Measurements from ENCODE around the gene TMEM163.
"Not testable (repeated sequence)": the region's sequence is repeated elsewhere in the genome, so short reads cannot be mapped to it uniquely, and the experiment has no call there.

Gene TMEM163

DNA sequence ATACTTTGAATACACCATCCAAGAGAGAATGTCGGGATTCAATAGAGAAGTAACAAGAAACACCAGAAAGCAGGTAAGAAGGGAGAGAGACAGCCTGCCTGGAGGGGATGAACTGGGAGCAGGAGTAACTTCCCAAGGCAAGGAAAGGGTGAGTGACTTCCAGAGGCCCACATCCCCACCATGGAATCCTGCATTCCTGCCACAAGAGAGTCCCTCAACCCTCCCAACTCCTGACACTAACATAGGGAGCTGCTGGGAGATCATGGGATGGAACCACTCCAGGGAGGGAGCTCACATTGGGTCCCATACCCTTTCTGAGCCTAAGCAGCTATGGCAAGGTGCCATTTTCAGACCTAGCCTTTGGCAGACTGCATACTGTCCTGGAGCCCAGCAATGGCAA lies 5.5 kb upstream of the TMEM163 start:
- no peak overlapping the region for H3K27ac ChIP-seq (ENCODE audit: low read depth in 2 of 2, low read length in 2 of 2)
- H3K27me3 ChIP-seq (ENCODE audit: control insufficient read depth in 2 of 2, insufficient read depth in 2 of 2, low read length in 2 of 2) = peaks cover 16 to 20% of the 10 kb centered on the region in 2 donors
- H3K9me3 ChIP-seq (ENCODE audit: control insufficient read depth in 2 of 2, low read length in 2 of 2) = no peaks in the 10 kb centered on the region
- no peak overlapping the region for H3K4me3 ChIP-seq (ENCODE audit: low read length in 2 of 2)
- H3K36me3 ChIP-seq (ENCODE audit: control insufficient read depth in 2 of 2, insufficient read depth in 2 of 2, low read length in 2 of 2) = no peaks in the 10 kb centered on the region
- H3K9ac ChIP-seq (ENCODE audit: low read depth in 1 of 2, low read length in 2 of 2) = no peak overlapping the region
- H3K4me1 ChIP-seq (ENCODE audit: control insufficient read depth in 2 of 2, insufficient read depth in 2 of 2, low read length in 2 of 2) = no peaks in the 10 kb centered on the region

- H3K4me1 ChIP-seq (ENCODE audit: control insufficient read depth in 2 of 2, insufficient read depth in 2 of 2, low read length in 2 of 2); H3K9me3 ChIP-seq (ENCODE audit: control insufficient read depth in 2 of 2, low read length in 2 of 2): not testable (repeated sequence)
Observed at GRCh38 chr2:134723742-134724141, 4.9 kb upstream of the TMEM163 start.

GRCh38 chr2:134722728-134723127 lies 3.9 kb upstream of the TMEM163 start:
- Histone ChIP-seq H3K9ac (ENCODE audit: low read depth in 1 of 2, low read length in 2 of 2) (no peak overlapping the region), H3K4me1 (ENCODE audit: control insufficient read depth in 2 of 2, insufficient read depth in 2 of 2, low read length in 2 of 2) (peaks cover 0 to 6% of the 10 kb centered on the region in 2 donors), H3K9me3 (ENCODE audit: control insufficient read depth in 2 of 2, low read length in 2 of 2) (no peaks in the 10 kb centered on the region), H3K27ac (ENCODE audit: low read depth in 2 of 2, low read length in 2 of 2) (no peak overlapping the region), H3K36me3 (ENCODE audit: control insufficient read depth in 2 of 2, insufficient read depth in 2 of 2, low read length in 2 of 2) (no peaks in the 10 kb centered on the region), H3K4me3 (ENCODE audit: low read length in 2 of 2) (no peak overlapping the region), H3K27me3 (ENCODE audit: control insufficient read depth in 2 of 2, insufficient read depth in 2 of 2, low read length in 2 of 2) (peaks cover 25 to 27% of the 10 kb centered on the region in 2 donors)

More at GRCh38 chr2:134723742-134724141, 4.9 kb upstream of the TMEM163 start:
- not testable (repeated sequence) for H3K36me3 ChIP-seq (ENCODE audit: control insufficient read depth in 2 of 2, insufficient read depth in 2 of 2, low read length in 2 of 2); H3K27ac ChIP-seq (ENCODE audit: low read depth in 2 of 2, low read length in 2 of 2); H3K4me3 ChIP-seq (ENCODE audit: low read length in 2 of 2); H3K9ac ChIP-seq (ENCODE audit: low read depth in 1 of 2, low read length in 2 of 2)
- H3K27me3 ChIP-seq (ENCODE audit: control insufficient read depth in 2 of 2, insufficient read depth in 2 of 2, low read length in 2 of 2) = peaks cover 18 to 22% of the 10 kb centered on the region in 2 donors

- no peak overlapping the region for H3K4me3 ChIP-seq (ENCODE audit: low read length in 2 of 2)
- no peaks in the 10 kb centered on the region for H3K36me3 ChIP-seq (ENCODE audit: control insufficient read depth in 2 of 2, insufficient read depth in 2 of 2, low read length in 2 of 2)
- H3K27me3 ChIP-seq (ENCODE audit: control insufficient read depth in 2 of 2, insufficient read depth in 2 of 2, low read length in 2 of 2) = peaks cover 32 to 37% of the 10 kb centered on the region in 2 donors
- H3K9me3 ChIP-seq (ENCODE audit: control insufficient read depth in 2 of 2, low read length in 2 of 2) = no peaks in the 10 kb centered on the region
- peaks cover 0 to 8% of the 10 kb centered on the region in 2 donors for H3K4me1 ChIP-seq (ENCODE audit: control insufficient read depth in 2 of 2, insufficient read depth in 2 of 2, low read length in 2 of 2)
- no peak overlapping the region for H3K27ac ChIP-seq (ENCODE audit: low read depth in 2 of 2, low read length in 2 of 2)
- no peak overlapping the region for H3K9ac ChIP-seq (ENCODE audit: low read depth in 1 of 2, low read length in 2 of 2)
Observed at GRCh38 chr2:134721596-134721995, 2.8 kb upstream of the TMEM163 start.

DNA sequence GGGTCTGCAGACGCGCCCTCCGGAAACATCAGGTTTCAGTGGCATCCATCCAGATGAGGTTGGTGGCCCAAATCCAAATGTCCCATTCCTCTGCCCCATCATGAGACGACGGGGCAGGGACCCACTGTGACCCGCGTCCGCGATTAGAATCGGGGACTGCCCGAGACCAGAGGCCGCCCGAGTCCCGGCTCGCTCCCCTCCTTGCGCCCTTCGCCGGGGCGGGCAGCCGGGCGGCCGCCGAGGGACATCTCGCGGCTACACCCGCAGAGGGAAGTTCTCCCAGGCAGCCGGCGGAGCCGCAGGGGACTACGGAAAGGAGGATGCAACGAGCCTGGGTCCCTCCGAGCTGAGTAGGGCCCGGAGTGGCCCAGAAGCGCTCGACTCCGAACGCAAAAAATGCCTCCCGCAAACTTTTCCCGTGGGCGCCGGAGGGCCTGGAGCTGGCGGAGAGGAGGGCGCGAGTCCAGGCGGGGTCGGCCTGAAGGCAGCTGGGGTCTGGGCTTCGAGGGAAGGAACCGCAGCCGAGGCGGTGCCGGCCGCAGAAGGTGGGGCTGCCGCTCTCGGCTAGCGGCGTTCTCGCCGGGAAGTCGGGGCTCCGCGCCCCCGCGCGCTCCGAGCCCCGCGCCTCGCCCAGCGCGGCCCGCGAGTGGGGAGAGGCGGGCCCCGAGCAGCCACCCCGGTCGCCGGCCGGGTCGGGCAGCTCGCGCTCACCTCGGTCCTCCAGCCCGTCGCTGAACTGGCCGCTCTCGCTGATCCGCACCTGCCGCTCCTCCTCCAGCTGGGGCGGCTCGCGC lies 580 bp downstream of the TMEM163 start:
- Histone ChIP-seq H3K4me1 (ENCODE audit: control insufficient read depth in 2 of 2, insufficient read depth in 2 of 2, low read length in 2 of 2) (peaks cover 0 to 8% of the 10 kb centered on the region in 2 donors), H3K27me3 (ENCODE audit: control insufficient read depth in 2 of 2, insufficient read depth in 2 of 2, low read length in 2 of 2) (peaks cover 39 to 40% of the 10 kb centered on the region in 2 donors), H3K27ac (ENCODE audit: low read depth in 2 of 2, low read length in 2 of 2) (no peak overlapping the region), H3K9ac (ENCODE audit: low read depth in 1 of 2, low read length in 2 of 2) (peak overlapping the region in 1 of 2 donors; percentile 22), H3K9me3 (ENCODE audit: control insufficient read depth in 2 of 2, low read length in 2 of 2) (no peaks in the 10 kb centered on the region), H3K36me3 (ENCODE audit: control insufficient read depth in 2 of 2, insufficient read depth in 2 of 2, low read length in 2 of 2) (no peaks in the 10 kb centered on the region), H3K4me3 (ENCODE audit: low read length in 2 of 2) (peak overlapping the region; percentile 8 to 50)

- peaks cover 39 to 40% of the 10 kb centered on the region in 2 donors for H3K27me3 ChIP-seq (ENCODE audit: control insufficient read depth in 2 of 2, insufficient read depth in 2 of 2, low read length in 2 of 2)
- H3K27ac ChIP-seq (ENCODE audit: low read depth in 2 of 2, low read length in 2 of 2) = no peak overlapping the region
- no peak overlapping the region for H3K9ac ChIP-seq (ENCODE audit: low read depth in 1 of 2, low read length in 2 of 2)
Observed at GRCh38 chr2:134717286-134718022, 1.3 kb downstream of the TMEM163 start.

GRCh38 chr2:134716721-134717243 lies 2.0 kb downstream of the TMEM163 start:
- Histone ChIP-seq H3K9ac (ENCODE audit: low read depth in 1 of 2, low read length in 2 of 2) (no peak overlapping the region), H3K27ac (ENCODE audit: low read depth in 2 of 2, low read length in 2 of 2) (no peak overlapping the region), H3K27me3 (ENCODE audit: control insufficient read depth in 2 of 2, insufficient read depth in 2 of 2, low read length in 2 of 2) (peaks cover 38 to 39% of the 10 kb centered on the region in 2 donors), H3K36me3 (ENCODE audit: control insufficient read depth in 2 of 2, insufficient read depth in 2 of 2, low read length in 2 of 2) (no peaks in the 10 kb centered on the region), H3K9me3 (ENCODE audit: control insufficient read depth in 2 of 2, low read length in 2 of 2) (no peaks in the 10 kb centered on the region), H3K4me1 (ENCODE audit: control insufficient read depth in 2 of 2, insufficient read depth in 2 of 2, low read length in 2 of 2) (peaks cover 0 to 8% of the 10 kb centered on the region in 2 donors), H3K4me3 (ENCODE audit: low read length in 2 of 2) (no peak overlapping the region)

More at GRCh38 chr2:134717286-134718022, 1.3 kb downstream of the TMEM163 start:
- H3K4me1 ChIP-seq (ENCODE audit: control insufficient read depth in 2 of 2, insufficient read depth in 2 of 2, low read length in 2 of 2) = peaks cover 0 to 8% of the 10 kb centered on the region in 2 donors
- H3K9me3 ChIP-seq (ENCODE audit: control insufficient read depth in 2 of 2, low read length in 2 of 2) = no peaks in the 10 kb centered on the region
- peak overlapping the region in 1 of 2 donors; percentile 8 for H3K4me3 ChIP-seq (ENCODE audit: low read length in 2 of 2)
- H3K36me3 ChIP-seq (ENCODE audit: control insufficient read depth in 2 of 2, insufficient read depth in 2 of 2, low read length in 2 of 2) = no peaks in the 10 kb centered on the region

DNA sequence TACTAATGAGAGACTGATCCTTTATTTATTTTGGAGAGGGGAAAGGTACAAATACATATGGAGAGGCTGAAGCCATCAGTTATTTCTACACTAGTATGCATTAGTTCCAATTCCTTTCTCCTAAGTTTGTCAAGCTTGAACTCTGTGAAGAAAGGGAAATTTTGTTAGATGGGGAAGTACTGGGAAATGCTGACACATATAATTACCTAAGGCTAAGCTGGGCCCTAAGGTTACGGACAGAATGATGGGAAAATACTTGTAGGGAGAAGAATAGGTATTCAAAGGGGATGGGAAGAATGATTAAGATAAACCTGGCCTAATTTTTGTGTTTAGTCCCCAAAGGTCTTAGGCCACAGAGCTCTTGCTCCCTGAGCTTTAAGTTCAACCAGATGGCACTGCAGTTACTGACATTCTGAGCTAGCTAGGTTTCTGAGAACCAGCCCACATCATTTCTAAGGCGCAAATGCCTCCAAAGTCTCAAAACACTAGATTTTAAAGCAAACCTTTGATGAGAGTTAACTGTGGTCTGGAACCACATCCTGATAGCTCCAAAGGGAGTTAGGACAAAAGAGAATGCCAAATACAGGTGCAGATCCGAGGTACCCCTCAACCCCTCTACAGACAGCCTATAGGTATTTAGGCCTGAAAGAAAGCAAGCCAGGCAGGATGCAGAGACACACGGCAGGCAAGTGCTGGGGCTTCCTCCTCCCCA lies 2.7 kb downstream of the TMEM163 start:
- H3K27ac ChIP-seq (ENCODE audit: low read depth in 2 of 2, low read length in 2 of 2) = no peak overlapping the region
- no peaks in the 10 kb centered on the region for H3K36me3 ChIP-seq (ENCODE audit: control insufficient read depth in 2 of 2, insufficient read depth in 2 of 2, low read length in 2 of 2)
- no peaks in the 10 kb centered on the region for H3K9me3 ChIP-seq (ENCODE audit: control insufficient read depth in 2 of 2, low read length in 2 of 2)
- peaks cover 35% of the 10 kb centered on the region in 2 donors for H3K27me3 ChIP-seq (ENCODE audit: control insufficient read depth in 2 of 2, insufficient read depth in 2 of 2, low read length in 2 of 2)
- H3K4me3 ChIP-seq (ENCODE audit: low read length in 2 of 2) = no peak overlapping the region
- peaks cover 0 to 8% of the 10 kb centered on the region in 2 donors for H3K4me1 ChIP-seq (ENCODE audit: control insufficient read depth in 2 of 2, insufficient read depth in 2 of 2, low read length in 2 of 2)
- H3K9ac ChIP-seq (ENCODE audit: low read depth in 1 of 2, low read length in 2 of 2) = no peak overlapping the region

- Histone ChIP-seq H3K4me3 (ENCODE audit: low read length in 2 of 2) (no peak overlapping the region), H3K9ac (ENCODE audit: low read depth in 1 of 2, low read length in 2 of 2) (no peak overlapping the region), H3K27ac (ENCODE audit: low read depth in 2 of 2, low read length in 2 of 2) (no peak overlapping the region), H3K27me3 (ENCODE audit: control insufficient read depth in 2 of 2, insufficient read depth in 2 of 2, low read length in 2 of 2) (peaks cover 18 to 23% of the 10 kb centered on the region in 2 donors), H3K9me3 (ENCODE audit: control insufficient read depth in 2 of 2, low read length in 2 of 2) (no peaks in the 10 kb centered on the region), H3K36me3 (ENCODE audit: control insufficient read depth in 2 of 2, insufficient read depth in 2 of 2, low read length in 2 of 2) (no peaks in the 10 kb centered on the region), H3K4me1 (ENCODE audit: control insufficient read depth in 2 of 2, insufficient read depth in 2 of 2, low read length in 2 of 2) (peaks cover 0 to 8% of the 10 kb centered on the region in 2 donors)
Observed at GRCh38 chr2:134714228-134714627, 4.6 kb downstream of the TMEM163 start.
